ENCODE data around the gene EEFSEC.

Gene EEFSEC

DNA sequence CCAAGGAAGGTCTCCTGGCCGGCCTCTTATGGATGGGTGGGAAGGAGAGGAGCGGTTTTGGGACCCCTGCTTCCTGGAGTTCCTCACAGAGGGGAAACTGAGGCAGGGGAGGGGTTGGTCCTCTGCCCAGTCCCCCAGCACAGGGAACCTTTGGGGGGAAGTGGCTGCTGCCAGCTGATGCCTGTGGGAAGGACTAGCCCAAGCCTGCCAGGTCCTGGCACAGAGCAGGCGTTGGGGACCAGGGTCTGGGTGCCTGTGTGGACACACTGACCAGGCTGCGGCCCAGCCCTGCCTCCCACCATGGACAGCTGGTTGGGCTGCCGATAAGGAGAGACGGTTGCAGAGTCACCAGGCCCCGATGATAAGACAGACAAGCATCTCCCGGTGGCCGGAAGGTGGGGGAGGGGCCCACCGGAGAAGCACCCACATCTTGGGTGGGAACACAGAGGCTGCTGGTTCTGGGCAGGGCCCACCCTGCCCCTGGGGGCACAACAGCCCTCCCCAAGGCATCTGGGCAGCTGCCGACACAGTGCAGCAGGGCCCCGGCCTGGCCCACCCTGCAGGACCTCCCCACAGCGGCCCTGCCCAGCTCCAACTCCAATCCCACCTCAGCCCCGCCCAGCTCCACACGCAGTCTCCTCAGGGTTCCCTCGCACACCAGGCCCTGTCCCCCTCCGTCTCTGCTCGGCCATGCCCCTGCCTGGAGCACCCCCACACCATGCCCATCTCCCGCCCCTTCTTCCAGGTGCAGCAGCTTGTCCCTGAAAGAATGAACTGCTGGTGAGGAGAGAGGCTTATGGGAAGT, 262.7 kb downstream of the EEFSEC start:
- H3K4me3 ChIP-seq (ENCODE audit: low read length) = no peak overlapping the region
- no peak for TF ChIP-seq ZNF274 (IDR thresholded peaks at IDR 0.05; ENCODE audit: low read depth, low read length)

DNA sequence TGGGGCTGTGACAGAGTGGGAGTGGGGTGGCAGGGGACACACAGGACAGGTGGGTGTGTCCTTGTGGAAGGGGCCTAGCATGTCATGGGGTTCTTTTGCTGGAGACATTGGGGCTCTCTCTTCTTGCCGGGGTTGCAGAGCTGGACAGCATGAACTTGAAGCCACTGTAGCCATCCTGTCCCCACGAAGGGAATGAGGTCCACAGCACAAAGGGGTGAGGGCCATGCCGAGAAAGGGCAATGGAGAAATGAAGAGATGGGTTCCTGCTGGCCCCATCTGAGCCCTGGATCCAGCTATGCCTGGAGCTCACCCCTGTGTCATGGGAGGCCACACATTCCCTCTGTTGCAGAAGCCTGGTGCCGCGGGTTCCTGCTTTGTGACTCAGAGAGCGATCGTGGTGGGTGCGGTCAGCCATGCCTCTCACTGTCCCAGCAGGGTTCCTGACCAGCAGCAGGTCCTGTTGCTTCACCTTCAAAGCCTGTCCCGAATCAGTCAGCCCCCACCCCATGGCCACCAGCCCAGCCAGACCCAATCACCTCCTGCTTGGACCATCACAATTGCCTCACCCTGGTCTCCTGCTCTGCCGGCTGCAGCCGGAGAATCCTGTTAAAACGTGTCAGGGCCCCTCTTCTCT, 263.4 kb downstream of the EEFSEC start:
- TF ChIP-seq ZNF274 (IDR thresholded peaks at IDR 0.05; ENCODE audit: low read depth, low read length) = no peak
- no peak overlapping the region for H3K4me3 ChIP-seq (ENCODE audit: low read length)

- no peak overlapping the region for H3K4me3 ChIP-seq (ENCODE audit: low read length)
- TF ChIP-seq ZNF274 (IDR thresholded peaks at IDR 0.05; ENCODE audit: low read depth, low read length) = no peak
These were observed 265.6 kb downstream of the EEFSEC start for GRCh38 chr3:128418900-128419299.

DNA sequence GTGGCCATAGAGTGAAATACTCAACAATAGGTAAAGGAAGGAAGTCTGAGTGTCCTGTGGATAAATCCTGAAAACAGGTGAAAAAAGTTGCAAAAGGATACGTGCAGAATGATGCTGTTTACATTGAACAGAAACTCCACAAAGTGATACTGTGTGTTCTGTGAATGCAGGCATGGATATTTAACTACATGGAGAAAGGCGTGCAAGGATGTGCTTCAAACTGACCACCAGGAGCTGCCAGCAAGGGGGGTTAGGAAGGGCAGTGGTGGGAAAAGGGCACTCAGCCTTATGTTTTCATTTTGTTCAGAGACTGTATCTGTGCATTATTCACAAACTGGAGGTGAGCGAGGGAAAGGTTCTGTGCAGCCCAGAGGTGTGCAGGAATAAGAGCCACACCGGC, 266.0 kb downstream of the EEFSEC start:
- TF ChIP-seq ZNF274 (IDR thresholded peaks at IDR 0.05; ENCODE audit: low read depth, low read length) = no peak

GRCh38 chr3:128420289-128420688, 267.0 kb downstream of the EEFSEC start:
- no peak for TF ChIP-seq ZNF274 (IDR thresholded peaks at IDR 0.05; ENCODE audit: low read depth, low read length)
- H3K4me3 ChIP-seq (ENCODE audit: low read length) = no peak overlapping the region

More for the DNA sequence above, 266.0 kb downstream of the EEFSEC start:
- H3K4me3 ChIP-seq (ENCODE audit: low read length) = no peak overlapping the region

DNA sequence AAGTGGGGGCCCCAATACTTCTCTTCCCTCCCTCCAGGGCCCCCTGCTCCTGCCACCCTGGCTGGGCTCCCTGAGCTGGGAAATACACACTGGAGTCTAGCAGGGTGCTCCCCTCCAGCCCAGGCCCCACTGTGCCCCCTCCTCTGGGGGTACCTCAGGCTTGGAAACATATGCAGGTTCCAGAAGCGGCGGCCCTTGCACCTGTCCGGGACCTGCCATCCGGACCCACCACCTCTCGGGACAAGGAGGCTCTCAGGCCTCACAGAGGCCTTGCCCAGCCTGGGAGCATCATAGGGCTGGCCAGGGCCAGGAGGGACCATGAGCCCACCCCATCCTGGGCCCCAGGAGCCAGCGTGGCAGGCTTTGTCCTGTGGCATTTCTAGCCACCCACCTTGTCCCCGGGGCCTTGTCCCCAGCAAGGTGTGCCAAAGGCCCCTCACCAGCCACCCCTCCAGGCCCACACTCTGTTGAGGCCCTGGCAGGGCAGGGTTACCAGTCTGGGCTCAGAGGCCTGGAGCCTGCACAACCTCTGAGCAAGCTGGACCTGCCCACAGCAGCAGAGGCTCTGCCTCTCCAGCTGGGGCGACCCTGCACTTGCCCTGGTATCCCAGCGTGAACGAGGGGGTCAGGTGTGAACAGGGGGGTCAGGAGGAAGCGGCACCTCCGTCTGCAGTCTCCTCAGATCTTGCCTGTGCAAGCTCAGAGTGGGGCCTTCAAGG, 267.6 kb downstream of the EEFSEC start:
- H3K4me3 ChIP-seq (ENCODE audit: low read length) = no peak overlapping the region
- TF ChIP-seq ZNF274 (IDR thresholded peaks at IDR 0.05; ENCODE audit: low read depth, low read length) = no peak

GRCh38 chr3:128421439-128421836, 268.2 kb downstream of the EEFSEC start:
- no peak overlapping the region for H3K4me3 ChIP-seq (ENCODE audit: low read length)
- no peak for TF ChIP-seq ZNF274 (IDR thresholded peaks at IDR 0.05; ENCODE audit: low read depth, low read length)

DNA sequence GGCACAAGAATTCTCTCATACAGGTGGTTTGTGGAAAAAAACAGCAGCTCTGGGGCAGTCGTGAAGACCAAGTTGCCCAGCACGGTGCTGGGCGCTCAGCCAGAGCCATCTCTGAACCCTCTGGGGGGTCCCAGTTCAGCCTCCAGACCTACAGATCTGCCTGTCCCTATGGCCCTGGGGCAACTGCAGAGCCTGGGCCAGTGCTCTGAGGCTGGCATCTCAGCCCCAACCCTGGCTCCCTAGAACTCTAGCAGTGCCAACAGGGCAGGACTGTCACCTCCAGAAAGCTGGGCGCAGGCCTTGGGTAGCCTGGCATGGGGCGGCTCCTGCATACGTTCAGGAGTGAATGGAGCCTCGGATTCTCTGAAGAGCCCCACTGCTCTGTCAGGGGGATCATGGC, 268.7 kb downstream of the EEFSEC start:
- no peak overlapping the region for H3K4me3 ChIP-seq (ENCODE audit: low read length)
- TF ChIP-seq ZNF274 (IDR thresholded peaks at IDR 0.05; ENCODE audit: low read depth, low read length) = no peak

- H3K4me3 ChIP-seq (ENCODE audit: low read length) = no peak overlapping the region
These were observed 269.7 kb downstream of the EEFSEC start for GRCh38 chr3:128422762-128423524.

GRCh38 chr3:128423525-128424147, 270.4 kb downstream of the EEFSEC start:
- no peak overlapping the region for H3K4me3 ChIP-seq (ENCODE audit: low read length)
- no peak for TF ChIP-seq ZNF274 (IDR thresholded peaks at IDR 0.05; ENCODE audit: low read depth, low read length)

More at GRCh38 chr3:128422762-128423524, 269.7 kb downstream of the EEFSEC start:
- TF ChIP-seq ZNF274 (IDR thresholded peaks at IDR 0.05; ENCODE audit: low read depth, low read length) = no peak

GRCh38 chr3:128424508-128425069, 271.3 kb downstream of the EEFSEC start:
- no peak overlapping the region for H3K4me3 ChIP-seq (ENCODE audit: low read length)
- TF ChIP-seq ZNF274 (IDR thresholded peaks at IDR 0.05; ENCODE audit: low read depth, low read length) = no peak

GRCh38 chr3:128425142-128425845, 272.0 kb downstream of the EEFSEC start:
- no peak overlapping the region for H3K4me3 ChIP-seq (ENCODE audit: low read length)
- TF ChIP-seq ZNF274 (IDR thresholded peaks at IDR 0.05; ENCODE audit: low read depth, low read length) = no peak

DNA sequence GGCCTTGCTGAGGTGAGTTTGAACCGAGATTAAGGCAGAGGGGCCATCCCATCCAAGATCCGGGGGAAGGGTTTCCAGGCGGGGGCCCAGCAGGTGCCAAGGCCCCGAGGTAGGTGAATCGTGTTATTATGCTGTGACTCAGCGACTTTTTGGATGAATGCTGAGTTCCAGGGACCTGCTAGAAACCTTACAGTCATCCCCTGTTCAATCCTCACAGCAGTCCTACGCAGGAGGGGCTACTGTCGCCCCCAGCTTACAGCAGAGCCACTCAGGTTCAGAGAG, 272.5 kb downstream of the EEFSEC start:
- TF ChIP-seq ZNF274 (IDR thresholded peaks at IDR 0.05; ENCODE audit: low read depth, low read length) = no peak
- H3K4me3 ChIP-seq (ENCODE audit: low read length) = no peak overlapping the region

Measured in GM08714 (cell line).